GM19468 (cell line): ENCODE measurements around the gene CBX1.

Source experiments
- ATAC-seq: cut with Tn5 transposase; IDR thresholded peaks from one replicate; pipeline ENCODE4 v1.9.1; 2021; ENCODE audit warnings: mild to moderate bottlenecking, moderate library complexity, moderate number of reproducible peaks; ENCODE audit not compliant: unreplicated experiment; ENCODE audit errors: extremely low read depth

CBX1 gene

DNA sequence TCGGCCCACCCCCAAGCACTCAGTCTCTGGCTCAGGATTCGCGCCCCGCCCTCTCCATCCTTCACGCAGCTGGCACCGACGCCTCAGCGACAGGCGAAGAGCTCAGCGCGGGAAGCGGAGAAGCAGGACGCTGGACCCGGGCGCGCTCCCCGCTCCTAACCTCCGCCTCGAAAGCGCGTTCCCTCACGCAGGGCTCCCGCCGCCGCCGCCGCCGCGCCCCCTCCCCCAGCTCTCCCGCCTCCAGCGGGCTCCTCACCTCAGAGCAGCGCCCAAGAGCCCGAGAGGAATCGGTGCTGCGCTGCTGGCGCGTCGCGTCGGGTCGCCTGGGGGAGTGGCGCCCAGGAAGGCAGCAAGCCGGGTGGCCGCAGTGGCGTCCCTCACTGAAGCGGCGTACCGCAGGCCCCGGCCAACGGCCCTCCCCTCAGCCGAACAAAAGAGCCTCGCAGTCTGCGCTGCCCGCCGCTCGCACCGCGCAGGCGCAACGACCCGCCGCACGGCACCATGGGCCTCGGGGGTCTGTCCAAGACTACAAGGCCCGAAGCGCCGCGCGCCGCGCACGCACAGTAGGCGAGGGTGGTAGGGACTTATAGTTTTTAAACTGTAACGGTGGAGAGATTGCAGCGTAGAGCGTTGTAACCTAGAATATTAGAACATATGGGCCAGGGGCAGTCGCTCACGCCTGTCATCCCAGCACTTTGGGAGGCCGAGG is at the start of gene CBX1:
Gene CBX1 (minus strand): TSS at position 467 of the 709 bp plus-strand sequence. CDS start 24,474 bp downstream, outside the sequence.
- ATAC-seq, result peak; percentile 91

GRCh38 chr17:48150597-48151001 is 49.3 kb upstream of the CBX1 start:
- no peak for ATAC-seq

GRCh38 chr17:48149787-48150463 is 48.6 kb upstream of the CBX1 start:
- ATAC-seq, result no peak

DNA sequence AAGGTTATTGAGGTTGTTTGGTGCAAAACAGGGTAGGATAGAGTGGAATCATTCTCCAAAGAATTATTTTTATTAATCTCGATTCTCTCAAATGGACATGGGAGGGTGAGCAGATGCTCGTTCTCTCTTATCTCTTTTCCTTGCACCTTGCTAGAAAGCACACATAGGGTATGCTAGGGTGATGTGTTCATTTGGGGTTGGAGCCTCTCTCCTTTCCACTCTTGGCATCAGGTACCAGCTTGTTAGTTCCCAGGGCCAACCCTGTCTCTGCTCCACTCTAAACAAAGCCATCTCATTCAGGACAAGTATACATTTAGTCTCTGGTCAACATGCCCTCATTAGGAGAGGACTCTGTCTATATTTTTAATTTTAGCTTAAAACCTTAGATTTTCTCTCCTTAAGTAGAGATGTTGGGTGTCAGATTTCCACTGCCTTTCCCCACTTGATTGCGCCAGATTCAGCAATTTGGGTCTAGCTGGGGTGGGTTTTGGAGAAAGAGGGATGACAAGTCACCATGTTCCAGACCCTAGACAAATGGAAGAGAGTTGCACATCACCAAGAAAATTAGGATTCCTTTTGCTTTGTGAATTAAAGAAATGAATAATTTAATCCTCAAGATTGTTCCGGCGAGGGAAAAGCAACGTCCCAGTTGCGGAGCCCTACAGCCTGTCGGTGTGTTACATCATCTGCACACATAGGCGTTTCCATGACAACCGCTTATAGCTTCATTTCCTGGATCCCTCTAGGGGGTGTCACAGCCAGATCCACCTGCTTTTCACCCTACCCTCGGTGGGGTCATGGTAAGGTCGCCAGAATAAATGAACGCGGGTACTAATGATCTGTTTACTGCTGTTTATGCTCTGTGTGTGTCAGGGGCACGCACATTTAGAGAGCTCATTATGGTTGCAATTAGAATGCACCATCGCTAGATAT is 47.8 kb upstream of the CBX1 start:
- ATAC-seq, result no peak

DNA sequence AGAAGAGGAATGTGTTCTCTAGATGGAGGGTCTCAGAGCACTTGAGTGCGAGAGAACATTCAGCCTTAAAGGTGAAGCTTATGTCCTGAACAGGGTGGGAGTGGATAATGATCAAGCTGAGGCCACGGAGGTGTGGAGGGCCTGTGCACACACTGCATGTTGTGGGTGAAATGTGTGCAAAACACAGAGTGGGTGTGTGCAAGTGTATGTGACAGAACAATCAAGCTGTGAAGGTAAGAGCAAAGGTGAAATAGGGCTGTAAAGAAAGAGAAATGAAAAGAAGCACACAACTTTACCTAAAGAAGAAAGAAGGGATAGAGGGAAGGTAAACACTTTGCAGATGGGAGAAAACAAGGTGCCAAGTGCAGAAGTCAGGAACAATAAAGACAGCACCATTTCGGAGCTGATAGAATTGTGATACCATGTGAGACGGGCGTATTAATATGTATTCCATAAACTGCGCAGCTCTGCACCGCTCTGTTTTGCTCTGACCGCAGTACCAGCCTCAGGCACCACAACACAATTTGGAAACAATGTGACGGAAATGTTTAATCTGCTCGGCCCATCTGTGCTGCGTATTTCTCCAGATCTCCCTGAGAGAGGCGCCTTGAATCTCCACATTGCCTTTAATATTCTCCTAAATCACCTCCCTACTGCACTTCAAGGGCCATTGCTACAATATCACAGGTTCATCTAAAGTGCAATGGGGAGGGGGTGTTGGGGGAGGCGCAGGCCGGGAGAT is 46.9 kb upstream of the CBX1 start:
- ATAC-seq, result no peak

GRCh38 chr17:48144976-48145798 is 43.9 kb upstream of the CBX1 start:
- ATAC-seq, result no peak

GRCh38 chr17:48144231-48144630 is 43.0 kb upstream of the CBX1 start:
- no peak for ATAC-seq

DNA sequence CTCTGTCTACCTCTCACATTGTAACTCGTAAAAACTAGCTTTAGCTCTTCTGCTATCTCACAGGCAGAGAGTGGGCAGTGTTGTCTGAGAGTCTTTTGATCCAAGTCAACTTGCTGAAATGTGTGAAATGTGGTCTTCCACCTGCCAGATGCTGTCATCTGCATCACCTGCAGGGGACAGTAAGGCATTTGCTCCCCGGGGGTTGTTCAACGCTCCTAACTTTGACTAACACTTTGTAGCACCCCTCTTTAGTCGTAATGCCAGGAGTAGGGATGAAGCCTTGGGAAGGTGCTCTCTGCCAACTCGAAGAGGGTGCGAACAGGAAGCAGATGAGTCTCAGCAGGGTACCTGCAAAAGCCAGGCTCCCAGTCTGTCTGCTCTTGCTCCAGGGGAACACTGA is 42.4 kb upstream of the CBX1 start:
- ATAC-seq, result no peak

- ATAC-seq, result no peak
Observed at GRCh38 chr17:48139944-48140343, 38.7 kb upstream of the CBX1 start.

DNA sequence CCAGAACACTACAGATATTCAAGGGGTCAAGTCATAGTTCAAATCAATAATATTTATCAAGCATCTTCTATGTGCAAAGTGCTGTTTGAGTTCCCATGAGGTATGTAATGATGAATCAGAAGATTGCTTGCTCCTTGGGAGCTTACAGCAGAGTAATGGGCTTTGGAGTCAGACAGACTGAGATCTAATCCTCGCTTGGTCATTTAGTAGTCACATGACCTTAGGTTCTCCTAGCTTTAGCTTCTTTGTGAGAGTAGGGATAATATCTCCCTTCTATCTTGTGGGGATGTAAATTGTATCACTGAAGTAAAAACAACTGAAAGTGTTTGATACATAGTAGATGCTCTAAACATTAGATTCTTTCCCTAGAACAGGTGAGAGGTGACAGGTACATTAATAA is 36.4 kb upstream of the CBX1 start:
- ATAC-seq, result no peak

DNA sequence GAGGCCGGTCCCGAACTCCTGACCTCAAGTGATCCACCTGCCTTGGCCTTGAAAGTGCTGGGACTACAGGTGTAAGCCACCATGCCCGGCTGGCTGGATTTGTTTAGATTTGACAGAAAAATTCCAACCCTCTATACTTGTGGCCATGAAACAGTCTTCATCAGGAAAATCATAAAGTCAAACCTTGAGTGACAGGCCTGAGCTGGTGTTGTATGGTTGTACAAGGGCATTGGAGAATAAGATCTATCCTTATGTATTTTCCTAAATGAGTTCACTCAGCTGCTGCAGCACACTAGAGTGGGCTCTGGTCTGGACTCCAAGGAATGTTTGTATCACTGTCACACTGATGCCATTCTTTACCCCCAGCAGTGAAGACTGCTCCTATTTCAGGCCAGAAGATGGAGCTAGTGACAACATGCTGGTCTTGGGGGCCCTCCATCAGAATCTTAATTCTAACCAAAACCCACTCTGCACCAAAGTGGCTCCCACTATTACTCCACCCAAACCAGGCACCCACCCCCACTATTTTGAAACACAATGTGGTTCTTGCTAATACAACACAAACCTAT is 33.7 kb upstream of the CBX1 start:
- ATAC-seq, result no peak

GRCh38 chr17:48132385-48132784 is 31.1 kb upstream of the CBX1 start:
- no peak for ATAC-seq

DNA sequence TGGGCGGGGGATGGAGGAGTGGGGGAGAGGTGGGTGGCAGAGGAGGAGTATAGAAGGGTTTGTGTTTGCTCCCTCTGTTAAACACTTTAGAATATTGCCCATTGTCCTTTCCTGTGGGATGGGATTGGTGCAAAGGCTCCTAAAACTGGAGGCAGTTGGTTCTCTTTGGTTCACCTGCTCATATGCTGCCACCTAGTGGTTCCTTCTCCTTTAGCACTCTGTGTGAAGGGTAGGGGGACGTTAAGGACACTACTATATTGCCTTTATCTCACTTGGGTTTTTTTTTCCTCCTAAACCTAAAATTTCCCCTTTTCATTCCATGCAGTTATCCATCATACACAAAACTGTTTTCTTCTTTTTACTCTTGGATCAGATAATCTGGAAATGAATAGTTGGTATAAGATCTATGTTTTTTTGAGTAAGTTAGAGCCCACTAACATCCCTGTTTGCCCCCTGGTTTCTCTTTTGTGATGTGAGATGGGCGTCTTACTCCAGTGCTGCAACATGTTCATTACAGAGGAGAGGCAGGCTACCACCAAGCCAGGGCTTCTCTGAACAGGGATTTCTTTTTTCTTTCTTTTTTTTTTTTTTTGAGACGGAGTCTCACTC is 30.0 kb upstream of the CBX1 start:
- ATAC-seq, result no peak

DNA sequence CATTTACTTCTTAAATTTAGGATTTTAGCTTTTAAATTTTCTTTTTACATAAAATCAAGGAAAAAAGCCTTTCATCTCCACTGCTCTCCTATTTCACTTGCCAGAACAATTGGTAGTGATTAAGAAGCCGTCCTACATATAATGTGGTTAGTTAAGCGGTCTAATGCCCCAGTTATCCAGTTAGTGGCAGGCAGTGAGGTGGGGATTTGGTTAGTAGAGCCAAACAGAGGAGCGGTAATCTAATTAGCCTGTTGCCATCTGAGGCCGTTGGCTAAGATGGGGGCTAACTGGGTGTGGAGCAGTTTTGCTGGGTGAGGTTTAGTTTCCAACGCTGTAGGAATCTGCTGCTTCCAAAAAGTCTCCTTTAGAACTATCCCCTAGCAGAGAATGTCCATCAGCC is 28.7 kb upstream of the CBX1 start:
- no peak for ATAC-seq

GRCh38 chr17:48128400-48128799 is 27.1 kb upstream of the CBX1 start:
- ATAC-seq, result no peak

DNA sequence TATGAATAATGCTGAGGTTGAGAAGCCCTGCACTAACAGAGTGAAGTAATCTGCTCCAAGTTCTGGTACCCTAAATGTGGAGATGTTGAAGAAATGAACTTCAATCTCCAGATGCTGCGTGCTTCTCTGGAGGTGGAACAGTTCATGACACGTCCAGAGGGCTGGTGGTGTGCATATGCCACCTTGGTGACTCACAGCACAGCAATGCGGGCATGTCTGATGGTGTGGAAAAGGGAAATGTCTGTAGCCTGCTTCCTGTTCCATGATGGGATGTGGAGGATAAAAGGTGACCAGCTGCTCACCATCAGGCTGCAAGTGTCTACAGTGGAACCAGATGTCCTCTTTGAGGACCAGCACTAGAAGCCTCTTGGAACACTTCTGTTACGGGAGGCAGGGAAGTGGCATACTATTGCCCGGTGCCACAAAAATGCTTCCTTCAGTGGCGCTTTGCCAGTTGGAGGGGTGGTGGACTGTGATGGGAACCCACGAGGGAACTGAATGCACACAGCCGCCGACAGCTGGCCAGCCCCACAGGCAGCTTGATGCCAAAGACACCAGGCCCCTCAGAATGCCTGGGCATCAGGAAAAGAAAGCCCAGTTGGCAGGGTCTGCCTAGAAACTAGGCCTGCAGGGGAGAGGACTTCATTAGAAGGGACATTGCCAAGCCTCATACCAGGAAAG is 26.2 kb upstream of the CBX1 start:
- ATAC-seq, result no peak

DNA sequence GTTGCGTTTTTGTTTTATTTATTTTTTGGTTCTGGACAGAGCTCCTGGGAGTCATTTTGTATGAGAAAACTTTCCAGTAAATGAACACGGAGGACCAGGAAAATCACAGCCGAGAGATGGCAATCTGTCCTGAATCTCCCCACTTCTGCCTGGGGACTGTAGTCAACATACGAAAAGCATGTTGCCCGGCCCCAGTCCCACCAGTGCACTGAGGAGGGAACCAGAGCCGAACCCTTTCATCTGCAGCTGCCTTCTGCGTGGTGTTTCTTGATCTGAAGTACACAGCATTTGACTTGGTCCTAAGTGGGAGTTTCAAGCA is 25.2 kb upstream of the CBX1 start:
- no peak for ATAC-seq

DNA sequence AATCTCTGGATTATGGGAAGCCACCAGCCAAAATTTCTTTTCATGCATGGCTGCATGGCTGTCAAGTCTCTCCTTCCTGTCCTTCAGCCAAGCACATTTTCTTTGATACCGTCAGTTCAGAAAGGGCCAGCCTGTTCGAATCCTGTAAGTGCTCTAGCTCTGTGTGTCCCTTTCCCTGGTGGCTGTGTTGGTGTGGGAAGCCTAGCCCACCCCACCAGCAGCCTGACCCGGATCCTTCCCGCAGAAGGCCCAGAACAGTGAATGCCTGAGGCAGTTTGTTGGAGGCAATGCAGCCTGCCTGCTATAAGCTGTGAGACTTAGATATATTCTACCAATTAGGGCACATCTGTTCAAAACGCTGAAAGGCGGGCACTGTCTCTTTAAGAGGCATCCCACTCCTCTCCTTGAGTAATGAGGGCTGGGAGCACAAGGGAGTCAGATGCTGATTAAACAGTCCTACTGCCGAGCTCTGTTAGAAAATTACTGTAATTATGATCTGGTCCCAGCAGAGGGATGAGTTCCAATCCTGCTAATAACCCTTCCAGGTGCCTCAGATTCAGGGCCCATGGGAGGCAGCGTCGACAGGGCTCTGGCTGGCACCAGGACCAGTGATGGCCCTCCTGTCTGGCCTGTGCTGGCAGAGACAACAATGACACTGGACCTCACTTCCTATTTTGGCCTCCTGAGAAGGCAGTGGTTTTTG is 24.7 kb upstream of the CBX1 start:
- ATAC-seq, result no peak
